RWPE1 (cell line): ENCODE data around the gene DSG3.

Source experiments
- CTCF ChIA-PET: fragments of 350-600 bp; sonication (Branson Sonifier 250); formaldehyde crosslinking; extraction: SDS; loops from one replicate; lab custom pipeline; 2021; lab: Yijun Ruan, JAX
- POLR2A ChIA-PET: fragments of 400-600 bp; formaldehyde crosslinking; extraction: SDS; loops from one replicate; lab custom pipeline; 2020; ENCODE audit warnings: antibody characterized with exemption; ENCODE audit not compliant: low non-redundant PET; lab: Yijun Ruan, JAX
- DNase-seq: peaks from one replicate; pipeline ENCODE4 v3.0.0; 2012; ENCODE audit warnings: low spot score
- H3K27ac ChIP-seq: fragments of 450-650 bp; 2 replicates; pipeline ENCODE4 v1.5.1; 2017
- TF ChIP-seq, protein P1 (sequence below): fragments of 450-650 bp; conservative IDR thresholded peaks from 2 replicates; pipeline ENCODE4 v1.5.1; 2017; ENCODE audit warnings: low read depth, mild to moderate bottlenecking

The DSG3 gene

DNA sequence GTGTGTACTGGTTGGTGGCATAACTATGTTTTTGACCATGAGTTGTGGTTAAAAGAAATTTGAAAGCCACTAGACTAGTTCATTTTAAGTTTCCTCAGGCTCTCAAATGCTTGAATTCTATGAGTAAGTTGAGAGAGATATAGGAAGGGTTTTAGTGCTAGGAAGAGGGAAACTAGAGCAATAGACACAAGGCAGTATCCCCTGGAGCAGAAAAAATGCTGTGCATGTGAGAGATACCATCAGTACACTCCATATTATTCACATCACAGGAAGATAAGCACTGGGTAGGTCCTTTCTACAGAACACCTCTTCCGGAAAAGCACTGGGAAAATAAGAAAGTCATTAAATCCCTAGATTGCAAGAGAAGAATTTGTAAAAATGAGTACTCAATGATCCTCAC is 19.3 kb upstream of the DSG3 start:
- H3K27ac ChIP-seq: no peak overlapping the region
- CTCF ChIA-PET: no interaction called here
- POLR2A ChIA-PET: no interaction called here
- TF ChIP-seq, protein P1, sequence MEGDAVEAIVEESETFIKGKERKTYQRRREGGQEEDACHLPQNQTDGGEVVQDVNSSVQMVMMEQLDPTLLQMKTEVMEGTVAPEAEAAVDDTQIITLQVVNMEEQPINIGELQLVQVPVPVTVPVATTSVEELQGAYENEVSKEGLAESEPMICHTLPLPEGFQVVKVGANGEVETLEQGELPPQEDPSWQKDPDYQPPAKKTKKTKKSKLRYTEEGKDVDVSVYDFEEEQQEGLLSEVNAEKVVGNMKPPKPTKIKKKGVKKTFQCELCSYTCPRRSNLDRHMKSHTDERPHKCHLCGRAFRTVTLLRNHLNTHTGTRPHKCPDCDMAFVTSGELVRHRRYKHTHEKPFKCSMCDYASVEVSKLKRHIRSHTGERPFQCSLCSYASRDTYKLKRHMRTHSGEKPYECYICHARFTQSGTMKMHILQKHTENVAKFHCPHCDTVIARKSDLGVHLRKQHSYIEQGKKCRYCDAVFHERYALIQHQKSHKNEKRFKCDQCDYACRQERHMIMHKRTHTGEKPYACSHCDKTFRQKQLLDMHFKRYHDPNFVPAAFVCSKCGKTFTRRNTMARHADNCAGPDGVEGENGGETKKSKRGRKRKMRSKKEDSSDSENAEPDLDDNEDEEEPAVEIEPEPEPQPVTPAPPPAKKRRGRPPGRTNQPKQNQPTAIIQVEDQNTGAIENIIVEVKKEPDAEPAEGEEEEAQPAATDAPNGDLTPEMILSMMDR: no peak
- no peak for DNase-seq

- TF ChIP-seq, protein P1: no peak
- POLR2A ChIA-PET: no interaction called here
- H3K27ac ChIP-seq: no peak overlapping the region
- CTCF ChIA-PET: interaction anchor here (0.6 kb wide), 1 partner anchor 12 kb away, joined by 3 read pairs; no protein-coding TSS in a partner anchor
- peak; percentile 75 for DNase-seq
Measured at GRCh38 chr18:31429623-31430022, 17.9 kb upstream of the DSG3 start.

- peak overlapping the region; percentile 53; the same call in 1 of the 2 replicates for H3K27ac ChIP-seq
- no peak for DNase-seq
- CTCF ChIA-PET: interaction anchor here (0.6 kb wide), 1 partner anchor 12 kb away, joined by 3 read pairs; no protein-coding TSS in a partner anchor
- TF ChIP-seq, protein P1: no peak
- POLR2A ChIA-PET: no interaction called here
Measured at GRCh38 chr18:31430072-31430471, 17.5 kb upstream of the DSG3 start.

DNA sequence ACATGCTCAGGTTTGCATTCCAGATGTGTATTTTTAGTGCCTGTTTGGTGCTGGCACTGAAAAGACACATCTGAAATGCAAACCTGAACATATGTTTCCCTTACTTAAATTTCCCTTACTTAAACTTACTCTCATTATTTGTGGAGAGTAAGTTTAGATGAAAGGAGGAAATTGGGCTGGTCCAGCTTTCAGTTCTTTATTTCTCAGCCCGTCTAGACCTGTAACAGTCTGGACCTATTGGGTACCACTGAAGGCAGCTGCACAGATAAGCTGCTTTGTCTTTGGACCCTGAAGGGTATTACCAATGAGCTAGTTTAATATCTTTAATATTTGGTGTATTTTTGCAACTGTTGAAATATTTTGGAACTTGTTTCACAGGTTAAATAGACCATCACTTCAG is 17.0 kb upstream of the DSG3 start:
- ChIA-PET POLR2A (no interaction called here), CTCF (no interaction called here)
- no peak overlapping the region for H3K27ac ChIP-seq
- TF ChIP-seq, protein P1: no peak
- DNase-seq: no peak

GRCh38 chr18:31432316-31432715 is 15.2 kb upstream of the DSG3 start:
- CTCF ChIA-PET: no interaction called here
- POLR2A ChIA-PET: no interaction called here
- TF ChIP-seq, protein P1: no peak
- H3K27ac ChIP-seq: no peak overlapping the region
- no peak for DNase-seq

- H3K27ac ChIP-seq: no peak overlapping the region
- ChIA-PET POLR2A (no interaction called here), CTCF (interaction anchor here (0.5 kb wide), 1 partner anchor 244 kb away, joined by 6 read pairs; no protein-coding TSS in a partner anchor)
- DNase-seq: no peak
- TF ChIP-seq, protein P1: no peak
Measured at GRCh38 chr18:31436825-31437224, 10.7 kb upstream of the DSG3 start.
